ENCODE data around the gene LBHD1.

Gene LBHD1

GRCh38 chr11:62613291-62613778 lies 58.7 kb downstream of the LBHD1 start:
- no peaks in the 10 kb centered on the region for H3K9me3 ChIP-seq (ENCODE audit: insufficient read depth, low read depth, low read length)
- no peaks in the 10 kb centered on the region for H3K27me3 ChIP-seq (ENCODE audit: insufficient read depth, low read length, poor library complexity, severe bottlenecking)
- peaks cover 16% of the 10 kb centered on the region for H3K4me1 ChIP-seq (ENCODE audit: insufficient read depth, low read length, poor library complexity, severe bottlenecking)
- H3K9me2 ChIP-seq (replicated peaks; ENCODE audit: low read depth, low read length): no peaks in the 10 kb centered on the region
- H3K79me2 ChIP-seq (ENCODE audit: insufficient read depth, low read length): peaks cover 14% of the 10 kb centered on the region; the same call in 1 of the 2 replicates
- peak overlapping the region; percentile 81 for H3K4me2 ChIP-seq (ENCODE audit: low read depth, low read length, poor library complexity, severe bottlenecking)
- H3K9ac ChIP-seq (ENCODE audit: low read depth, low read length, poor library complexity, severe bottlenecking): no peak overlapping the region
- no peak overlapping the region for H2AFZ ChIP-seq (ENCODE audit: low read length)
- no peaks in the 10 kb centered on the region for H3K36me3 ChIP-seq (ENCODE audit: insufficient read depth, low read length)
- TF ChIP-seq, protein P1, sequence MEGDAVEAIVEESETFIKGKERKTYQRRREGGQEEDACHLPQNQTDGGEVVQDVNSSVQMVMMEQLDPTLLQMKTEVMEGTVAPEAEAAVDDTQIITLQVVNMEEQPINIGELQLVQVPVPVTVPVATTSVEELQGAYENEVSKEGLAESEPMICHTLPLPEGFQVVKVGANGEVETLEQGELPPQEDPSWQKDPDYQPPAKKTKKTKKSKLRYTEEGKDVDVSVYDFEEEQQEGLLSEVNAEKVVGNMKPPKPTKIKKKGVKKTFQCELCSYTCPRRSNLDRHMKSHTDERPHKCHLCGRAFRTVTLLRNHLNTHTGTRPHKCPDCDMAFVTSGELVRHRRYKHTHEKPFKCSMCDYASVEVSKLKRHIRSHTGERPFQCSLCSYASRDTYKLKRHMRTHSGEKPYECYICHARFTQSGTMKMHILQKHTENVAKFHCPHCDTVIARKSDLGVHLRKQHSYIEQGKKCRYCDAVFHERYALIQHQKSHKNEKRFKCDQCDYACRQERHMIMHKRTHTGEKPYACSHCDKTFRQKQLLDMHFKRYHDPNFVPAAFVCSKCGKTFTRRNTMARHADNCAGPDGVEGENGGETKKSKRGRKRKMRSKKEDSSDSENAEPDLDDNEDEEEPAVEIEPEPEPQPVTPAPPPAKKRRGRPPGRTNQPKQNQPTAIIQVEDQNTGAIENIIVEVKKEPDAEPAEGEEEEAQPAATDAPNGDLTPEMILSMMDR (conservative IDR thresholded peaks at IDR 0.05; ENCODE audit: low read length): no peak
- no peak for TF ChIP-seq EZH2phosphoT487 (IDR thresholded peaks at IDR 0.05; ENCODE audit: borderline replicate concordance)
- H3F3A ChIP-seq (ENCODE audit: low read depth): peaks cover 8% of the 10 kb centered on the region
- H4K20me1 ChIP-seq (ENCODE audit: insufficient read depth, low read length, poor library complexity, severe bottlenecking): no peaks in the 10 kb centered on the region
- peak overlapping the region; percentile 90 for H3K4me3 ChIP-seq (ENCODE audit: low read length, poor library complexity, severe bottlenecking)

Data from Loucy (cell line).